GM10248 (cell line): ENCODE data around the gene LFNG.

ENCODE experiments used
- CTCF ChIA-PET: fragments of 300-600 bp; sonication (Branson Sonifier 250); formaldehyde crosslinking; extraction: SDS; loops from one replicate; lab custom pipeline; 2021; ENCODE audit warnings: antibody characterized with exemption; lab: Yijun Ruan, JAX
- POLR2A ChIA-PET: fragments of 350-650 bp; sonication (Branson Sonifier 250); formaldehyde crosslinking; extraction: SDS; loops from one replicate; lab custom pipeline; 2020; ENCODE audit warnings: antibody characterized with exemption; lab: Yijun Ruan, JAX
- DNase-seq: peaks from one replicate; pipeline ENCODE4 v3.0.0; 2012; ENCODE audit errors: extremely low spot score
- CTCF ChIP-seq: IDR thresholded peaks from 2 replicates; pipeline ENCODE4 v1.5.1; 2012; ENCODE audit warnings: mild to moderate bottlenecking, low read depth; ENCODE audit errors: extremely low read depth, missing control alignments, control extremely low read depth

Gene LFNG

GRCh38 chr7:2572101-2572842, 52.7 kb downstream of the LFNG start:
- POLR2A ChIA-PET: no interaction called here
- CTCF ChIA-PET: interaction anchor here (1.2 kb wide), 1 partner anchor 12 kb away, joined by 4 read pairs; no protein-coding TSS in a partner anchor
- DNase-seq: no peak
- no peak for TF ChIP-seq CTCF

- DNase-seq: no peak
- no peak for TF ChIP-seq CTCF
- POLR2A ChIA-PET: no interaction called here
- CTCF ChIA-PET: interaction anchor here (0.9 to 1.4 kb wide), 5 partner anchors 11 to 105 kb away, joined by 3 to 4 read pairs (median 3); no protein-coding TSS in a partner anchor
These were observed 54.2 kb downstream of the LFNG start for GRCh38 chr7:2573761-2574160.

- POLR2A ChIA-PET: no interaction called here
- no peak for DNase-seq
- no peak for TF ChIP-seq CTCF
- CTCF ChIA-PET: interaction anchor here (0.7 to 1.4 kb wide), 4 partner anchors 11 to 1300 kb away, joined by 3 to 4 read pairs (median 4); no protein-coding TSS in a partner anchor
These were observed 55.6 kb downstream of the LFNG start for GRCh38 chr7:2575046-2575732.

- TF ChIP-seq CTCF: no peak
- ChIA-PET POLR2A (no interaction called here), CTCF (interaction anchor here (1.3 to 1.4 kb wide), 2 partner anchors 8 to 135 kb away, joined by 4 read pairs; no protein-coding TSS in a partner anchor)
- no peak for DNase-seq
These were observed 56.3 kb downstream of the LFNG start for GRCh38 chr7:2575733-2576340.

- CTCF ChIA-PET: interaction anchor here (1.4 kb wide), 1 partner anchor 10 kb away, joined by 4 read pairs; no protein-coding TSS in a partner anchor
- POLR2A ChIA-PET: no interaction called here
- no peak for DNase-seq
- no peak for TF ChIP-seq CTCF
These were observed 57.3 kb downstream of the LFNG start for GRCh38 chr7:2576742-2577491.
